Parathyroid adenoma (tissue), 2 donors: ENCODE results near the gene DOCK10.

Experiments used
- H2AFZ ChIP-seq: fragments of 300-600 bp; sonication (generic); one replicate; pipeline ENCODE4 v1.7.0; 2017; ENCODE audit warnings: antibody characterized with exemption, mild to moderate bottlenecking
- H3K27ac ChIP-seq: fragments of 300-600 bp; sonication (generic); one replicate; pipeline ENCODE4 v1.7.0; 2017
- H3K27me3 ChIP-seq: fragments of 300-600 bp; sonication (generic); one replicate; pipeline ENCODE4 v1.7.0; 2017; ENCODE audit warnings: low read length; ENCODE audit not compliant: control insufficient read depth, insufficient read depth
- H3K36me3 ChIP-seq: fragments of 300-600 bp; sonication (generic); one replicate; pipeline ENCODE4 v1.7.0; 2017; ENCODE audit warnings: low read length; ENCODE audit not compliant: control insufficient read depth, insufficient read depth
- H3K4me1 ChIP-seq: fragments of 300-600 bp; sonication (generic); one replicate; pipeline ENCODE4 v1.7.0; 2017; ENCODE audit warnings: control low read depth
- H3K4me2 ChIP-seq: fragments of 300-600 bp; sonication (generic); one replicate; pipeline ENCODE4 v1.7.0; 2017; ENCODE audit warnings: low read length
- H3K4me3 ChIP-seq: fragments of 300-600 bp; sonication (generic); one replicate; pipeline ENCODE4 v1.7.0; 2017; ENCODE audit warnings: low read depth, low read length
- H3K79me2 ChIP-seq: fragments of 300-600 bp; sonication (generic); one replicate; pipeline ENCODE4 v1.7.0; 2017; ENCODE audit warnings: control low read depth
- H3K9ac ChIP-seq: fragments of 300-600 bp; sonication (generic); one replicate; pipeline ENCODE4 v1.7.0; 2017; ENCODE audit warnings: mild to moderate bottlenecking
- H3K9me3 ChIP-seq: fragments of 300-600 bp; sonication (generic); one replicate; pipeline ENCODE4 v1.7.0; 2017; ENCODE audit warnings: low read length; ENCODE audit not compliant: control insufficient read depth
- TF ChIP-seq, protein P1 (sequence below): fragments of 300-600 bp; sonication (generic); IDR thresholded peaks from one replicate; pipeline ENCODE4 v1.7.0; 2017; ENCODE audit warnings: antibody characterized with exemption, mild to moderate bottlenecking
- donor health status: primary hyperparathyroidism.

Gene DOCK10

DNA sequence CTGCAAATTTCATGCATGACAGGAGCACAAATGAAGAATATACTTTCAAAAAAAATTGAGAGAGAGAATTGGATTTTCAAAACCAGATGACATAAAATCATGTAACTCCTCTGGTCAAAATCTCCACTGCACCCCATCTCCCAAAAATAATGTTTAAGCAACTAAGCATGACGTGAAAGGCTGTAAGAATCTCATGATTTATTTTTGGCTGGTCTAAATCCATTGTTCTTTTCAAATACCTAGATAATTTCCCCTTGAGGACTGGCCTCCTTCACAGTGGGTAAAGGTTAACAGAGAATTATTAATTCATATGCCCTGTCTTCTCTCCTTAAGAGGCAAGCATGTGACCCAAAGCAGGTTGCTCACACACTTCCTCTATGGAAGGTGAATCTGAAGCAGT, 224.6 kb downstream of the DOCK10 start:
- TF ChIP-seq, protein P1, sequence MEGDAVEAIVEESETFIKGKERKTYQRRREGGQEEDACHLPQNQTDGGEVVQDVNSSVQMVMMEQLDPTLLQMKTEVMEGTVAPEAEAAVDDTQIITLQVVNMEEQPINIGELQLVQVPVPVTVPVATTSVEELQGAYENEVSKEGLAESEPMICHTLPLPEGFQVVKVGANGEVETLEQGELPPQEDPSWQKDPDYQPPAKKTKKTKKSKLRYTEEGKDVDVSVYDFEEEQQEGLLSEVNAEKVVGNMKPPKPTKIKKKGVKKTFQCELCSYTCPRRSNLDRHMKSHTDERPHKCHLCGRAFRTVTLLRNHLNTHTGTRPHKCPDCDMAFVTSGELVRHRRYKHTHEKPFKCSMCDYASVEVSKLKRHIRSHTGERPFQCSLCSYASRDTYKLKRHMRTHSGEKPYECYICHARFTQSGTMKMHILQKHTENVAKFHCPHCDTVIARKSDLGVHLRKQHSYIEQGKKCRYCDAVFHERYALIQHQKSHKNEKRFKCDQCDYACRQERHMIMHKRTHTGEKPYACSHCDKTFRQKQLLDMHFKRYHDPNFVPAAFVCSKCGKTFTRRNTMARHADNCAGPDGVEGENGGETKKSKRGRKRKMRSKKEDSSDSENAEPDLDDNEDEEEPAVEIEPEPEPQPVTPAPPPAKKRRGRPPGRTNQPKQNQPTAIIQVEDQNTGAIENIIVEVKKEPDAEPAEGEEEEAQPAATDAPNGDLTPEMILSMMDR = no peak

DNA sequence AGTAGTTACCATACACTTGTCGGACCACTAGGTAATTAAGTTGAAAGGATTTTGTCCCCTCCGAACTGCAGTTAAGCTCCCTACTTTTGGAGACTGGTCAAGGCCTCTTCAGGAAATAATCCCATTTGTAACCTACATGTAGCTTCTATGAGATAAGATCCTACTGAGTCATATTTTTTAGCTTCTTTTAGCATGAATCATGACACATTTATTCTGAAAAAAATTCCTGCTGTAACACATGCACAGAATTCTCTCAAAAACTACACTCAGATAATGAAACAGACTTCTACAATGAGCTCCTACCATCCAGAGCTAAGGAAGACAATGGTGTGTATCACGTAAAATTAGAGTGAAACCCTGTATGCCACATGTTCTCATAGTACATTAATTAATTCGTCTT, 225.5 kb downstream of the DOCK10 start:
- Histone ChIP-seq H3K9me3 (no peaks in the 10 kb centered on the region), H3K79me2 (no peaks in the 10 kb centered on the region), H3K4me3 (no peak overlapping the region), H3K36me3 (no peaks in the 10 kb centered on the region), H3K4me1 (no peaks in the 10 kb centered on the region), H3K4me2 (no peak overlapping the region), H3K27ac (no peak overlapping the region), H3K9ac (no peak overlapping the region), H3K27me3 (no peaks in the 10 kb centered on the region), H2AFZ (no peak overlapping the region)
- TF ChIP-seq, protein P1 = no peak

More for the DNA sequence above, 224.6 kb downstream of the DOCK10 start:
- Histone ChIP-seq H3K27ac (no peak overlapping the region), H3K9ac (no peak overlapping the region), H3K4me3 (no peak overlapping the region), H2AFZ (no peak overlapping the region), H3K4me2 (no peak overlapping the region), H3K9me3 (no peaks in the 10 kb centered on the region), H3K4me1 (no peaks in the 10 kb centered on the region), H3K36me3 (no peaks in the 10 kb centered on the region), H3K79me2 (no peaks in the 10 kb centered on the region), H3K27me3 (no peaks in the 10 kb centered on the region)

DNA sequence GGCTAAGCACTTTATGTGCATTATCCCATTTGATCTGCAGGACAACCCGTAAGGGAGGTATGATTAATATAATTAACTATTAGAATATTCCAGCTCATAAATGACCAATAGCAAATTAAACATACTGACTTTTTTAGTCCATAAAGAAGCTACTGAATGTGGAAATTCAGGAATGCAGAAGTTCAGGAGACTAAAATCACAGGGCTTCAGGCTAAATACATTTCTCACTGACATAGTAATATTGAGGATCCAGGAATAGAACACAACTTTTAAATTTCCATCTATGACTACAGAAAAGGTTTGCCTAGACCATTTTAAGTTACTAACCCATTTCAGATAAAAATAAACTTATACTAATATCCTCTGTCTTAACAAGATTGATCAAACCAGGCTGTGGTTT, 228.7 kb downstream of the DOCK10 start:
- H3K36me3 ChIP-seq = no peaks in the 10 kb centered on the region
- H3K4me3 ChIP-seq = no peak overlapping the region
- H3K9me3 ChIP-seq = no peaks in the 10 kb centered on the region
- no peaks in the 10 kb centered on the region for H3K4me1 ChIP-seq
- TF ChIP-seq, protein P1 = no peak
- no peak overlapping the region for H3K27ac ChIP-seq
- H3K9ac ChIP-seq = no peak overlapping the region
- no peaks in the 10 kb centered on the region for H3K27me3 ChIP-seq
- no peak overlapping the region for H2AFZ ChIP-seq
- H3K4me2 ChIP-seq = no peak overlapping the region
- no peaks in the 10 kb centered on the region for H3K79me2 ChIP-seq

GRCh38 chr2:224807153-224807964, 234.9 kb downstream of the DOCK10 start:
- no peaks in the 10 kb centered on the region for H3K9me3 ChIP-seq
- H3K36me3 ChIP-seq = no peaks in the 10 kb centered on the region
- TF ChIP-seq, protein P1 = no peak
- H3K4me1 ChIP-seq = no peaks in the 10 kb centered on the region
- no peak overlapping the region for H2AFZ ChIP-seq
- H3K27me3 ChIP-seq = no peaks in the 10 kb centered on the region
- H3K9ac ChIP-seq = no peak overlapping the region
- H3K4me3 ChIP-seq = no peak overlapping the region
- H3K4me2 ChIP-seq = no peak overlapping the region
- H3K79me2 ChIP-seq = no peaks in the 10 kb centered on the region
- no peak overlapping the region for H3K27ac ChIP-seq

DNA sequence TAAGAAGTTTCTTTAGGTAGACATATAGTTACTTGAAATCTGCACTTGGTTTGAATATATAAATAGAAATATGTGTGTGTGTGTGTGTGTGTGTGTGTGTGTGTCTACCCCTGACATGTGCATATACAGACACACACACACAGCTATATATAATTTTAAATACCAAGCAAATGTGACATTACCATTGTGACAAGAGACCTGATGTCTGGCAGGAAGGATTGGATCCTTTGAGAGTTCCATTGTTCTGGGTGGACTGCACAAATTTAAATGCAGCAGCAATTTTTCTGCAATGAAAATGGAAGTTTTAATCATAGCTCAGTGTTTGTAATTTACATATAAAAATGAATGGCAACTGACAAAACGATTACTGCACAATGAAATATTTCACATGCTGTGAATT, 238.3 kb downstream of the DOCK10 start:
- Histone ChIP-seq H3K9me3 (no peaks in the 10 kb centered on the region), H2AFZ (no peak overlapping the region), H3K9ac (no peak overlapping the region), H3K79me2 (no peaks in the 10 kb centered on the region), H3K4me2 (no peak overlapping the region), H3K36me3 (no peaks in the 10 kb centered on the region), H3K27me3 (no peaks in the 10 kb centered on the region), H3K27ac (no peak overlapping the region), H3K4me3 (no peak overlapping the region), H3K4me1 (no peaks in the 10 kb centered on the region)
- TF ChIP-seq, protein P1 = no peak
